ENCODE results near the gene NACA2. TPM values are rescaled to one million over a fixed set of nuclear protein-coding genes. Genes with fewer than 3 reads are reported as not detected.
"Not testable (repeated sequence)": the region's sequence is repeated elsewhere in the genome, so short reads cannot be mapped to it uniquely, and the experiment has no call there.

The NACA2 gene
- total RNA-seq, 1 experiment from 2014 or later = not detected

DNA sequence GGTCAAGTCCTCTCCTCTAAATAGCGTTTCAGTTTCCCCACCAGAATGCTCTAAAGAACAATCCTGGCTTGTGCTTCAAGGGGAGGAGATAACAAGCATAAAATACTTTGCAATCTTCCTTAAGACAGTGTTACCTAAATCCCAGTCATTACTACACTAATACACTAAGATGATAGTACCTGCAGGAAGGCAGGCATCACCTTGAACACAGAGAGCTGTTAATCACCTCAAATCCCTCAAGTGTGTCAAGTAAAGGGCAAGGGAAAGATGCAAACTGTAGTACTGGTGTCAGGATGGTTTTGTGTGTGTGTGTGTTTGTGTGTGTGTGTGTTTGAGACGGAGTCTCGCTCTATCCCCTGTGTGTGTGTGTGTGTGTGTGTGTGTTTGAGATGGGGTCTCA is 36.8 kb downstream of the NACA2 start:
- DNase-seq (ENCODE audit: low spot score) = no peak

DNA sequence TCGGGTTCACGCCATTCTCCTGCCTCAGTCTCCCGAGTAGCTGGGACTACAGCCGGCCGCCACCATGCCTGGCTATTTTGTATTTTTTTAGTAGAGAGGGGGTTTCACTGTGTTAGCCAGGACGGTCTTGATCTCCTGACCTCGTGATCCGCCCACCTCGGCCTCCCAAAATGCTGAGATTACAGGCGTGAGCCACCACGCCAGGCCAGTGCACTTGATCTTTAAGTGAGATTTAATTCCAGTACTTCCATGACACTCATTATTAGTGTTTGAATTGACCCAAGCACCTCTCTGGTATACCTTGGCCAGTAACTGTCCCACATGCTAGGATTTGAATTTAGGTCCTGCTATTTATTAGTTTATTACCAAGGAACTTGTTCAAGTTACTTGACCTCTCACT is 38.5 kb downstream of the NACA2 start:
- H3K27me3 Mint-ChIP-seq (ENCODE audit: low read depth); DNase-seq (ENCODE audit: low spot score); ATAC-seq; POLR2A ChIA-PET; H3K4me1 Mint-ChIP-seq; H3K4me3 Mint-ChIP-seq; H3K36me3 Mint-ChIP-seq; H3K9me3 Mint-ChIP-seq; H3K27ac Mint-ChIP-seq: not testable (repeated sequence)
- CTCF ChIA-PET = interaction anchor here (1.2 to 1.3 kb wide), 2 partner anchors 38 to 89 kb away, joined by 3 to 4 read pairs; no protein-coding TSS in a partner anchor

More for the DNA sequence above, 36.8 kb downstream of the NACA2 start:
- Mint-ChIP-seq H3K36me3 (no peaks in the 10 kb centered on the region), H3K9me3 (no peaks in the 10 kb centered on the region), H3K27me3 (ENCODE audit: low read depth) (no peaks in the 10 kb centered on the region), H3K27ac (no peak overlapping the region), H3K4me3 (no peak overlapping the region), H3K4me1 (no peaks in the 10 kb centered on the region)
- ATAC-seq = no peak
- CTCF ChIA-PET = interaction anchor here (1.3 kb wide), 1 partner anchor 142 kb away, joined by 3 read pairs; no protein-coding TSS in a partner anchor
- TF ChIP-seq TEAD1 (CRISPR knock-in tag; IDR thresholded peaks at IDR 0.05) (no peak), CREB1 (CRISPR knock-in tag; IDR thresholded peaks at IDR 0.05) (no peak), RELA (CRISPR knock-in tag; IDR thresholded peaks at IDR 0.05; ENCODE audit: borderline replicate concordance) (no peak), ZNF121 (CRISPR knock-in tag; IDR thresholded peaks at IDR 0.05) (no peak), ZBTB21 (CRISPR knock-in tag; IDR thresholded peaks at IDR 0.05; ENCODE audit: borderline replicate concordance) (no peak), SMAD4 (CRISPR knock-in tag; IDR thresholded peaks at IDR 0.05) (no peak), TP53 (CRISPR knock-in tag; IDR thresholded peaks at IDR 0.05) (no peak), GRHL2 (CRISPR knock-in tag; IDR thresholded peaks at IDR 0.05; ENCODE audit: insufficient replicate concordance, severe bottlenecking) (no peak), JAZF1 (CRISPR knock-in tag; IDR thresholded peaks at IDR 0.05) (no peak), ZNF138 (CRISPR knock-in tag; conservative IDR thresholded peaks at IDR 0.05) (no peak), ZNF263 (CRISPR knock-in tag; IDR thresholded peaks at IDR 0.05; ENCODE audit: low read depth) (no peak), RORB (CRISPR knock-in tag; IDR thresholded peaks at IDR 0.05) (no peak), NR2C2 (CRISPR knock-in tag; IDR thresholded peaks at IDR 0.05) (no peak)
- TF ChIP-seq, protein P1, sequence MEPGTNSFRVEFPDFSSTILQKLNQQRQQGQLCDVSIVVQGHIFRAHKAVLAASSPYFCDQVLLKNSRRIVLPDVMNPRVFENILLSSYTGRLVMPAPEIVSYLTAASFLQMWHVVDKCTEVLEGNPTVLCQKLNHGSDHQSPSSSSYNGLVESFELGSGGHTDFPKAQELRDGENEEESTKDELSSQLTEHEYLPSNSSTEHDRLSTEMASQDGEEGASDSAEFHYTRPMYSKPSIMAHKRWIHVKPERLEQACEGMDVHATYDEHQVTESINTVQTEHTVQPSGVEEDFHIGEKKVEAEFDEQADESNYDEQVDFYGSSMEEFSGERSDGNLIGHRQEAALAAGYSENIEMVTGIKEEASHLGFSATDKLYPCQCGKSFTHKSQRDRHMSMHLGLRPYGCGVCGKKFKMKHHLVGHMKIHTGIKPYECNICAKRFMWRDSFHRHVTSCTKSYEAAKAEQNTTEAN (CRISPR knock-in tag; IDR thresholded peaks at IDR 0.05) = no peak
- TF ChIP-seq, protein P2, sequence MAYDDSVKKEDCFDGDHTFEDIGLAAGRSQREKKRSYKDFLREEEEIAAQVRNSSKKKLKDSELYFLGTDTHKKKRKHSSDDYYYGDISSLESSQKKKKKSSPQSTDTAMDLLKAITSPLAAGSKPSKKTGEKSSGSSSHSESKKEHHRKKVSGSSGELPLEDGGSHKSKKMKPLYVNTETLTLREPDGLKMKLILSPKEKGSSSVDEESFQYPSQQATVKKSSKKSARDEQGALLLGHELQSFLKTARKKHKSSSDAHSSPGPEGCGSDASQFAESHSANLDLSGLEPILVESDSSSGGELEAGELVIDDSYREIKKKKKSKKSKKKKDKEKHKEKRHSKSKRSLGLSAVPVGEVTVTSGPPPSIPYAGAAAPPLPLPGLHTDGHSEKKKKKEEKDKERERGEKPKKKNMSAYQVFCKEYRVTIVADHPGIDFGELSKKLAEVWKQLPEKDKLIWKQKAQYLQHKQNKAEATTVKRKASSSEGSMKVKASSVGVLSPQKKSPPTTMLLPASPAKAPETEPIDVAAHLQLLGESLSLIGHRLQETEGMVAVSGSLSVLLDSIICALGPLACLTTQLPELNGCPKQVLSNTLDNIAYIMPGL (CRISPR knock-in tag; IDR thresholded peaks at IDR 0.05) = no peak
- TF ChIP-seq, protein P3, sequence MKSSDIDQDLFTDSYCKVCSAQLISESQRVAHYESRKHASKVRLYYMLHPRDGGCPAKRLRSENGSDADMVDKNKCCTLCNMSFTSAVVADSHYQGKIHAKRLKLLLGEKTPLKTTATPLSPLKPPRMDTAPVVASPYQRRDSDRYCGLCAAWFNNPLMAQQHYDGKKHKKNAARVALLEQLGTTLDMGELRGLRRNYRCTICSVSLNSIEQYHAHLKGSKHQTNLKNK (CRISPR knock-in tag; IDR thresholded peaks at IDR 0.05) = no peak
- POLR2A ChIA-PET = no interaction called here

DNA sequence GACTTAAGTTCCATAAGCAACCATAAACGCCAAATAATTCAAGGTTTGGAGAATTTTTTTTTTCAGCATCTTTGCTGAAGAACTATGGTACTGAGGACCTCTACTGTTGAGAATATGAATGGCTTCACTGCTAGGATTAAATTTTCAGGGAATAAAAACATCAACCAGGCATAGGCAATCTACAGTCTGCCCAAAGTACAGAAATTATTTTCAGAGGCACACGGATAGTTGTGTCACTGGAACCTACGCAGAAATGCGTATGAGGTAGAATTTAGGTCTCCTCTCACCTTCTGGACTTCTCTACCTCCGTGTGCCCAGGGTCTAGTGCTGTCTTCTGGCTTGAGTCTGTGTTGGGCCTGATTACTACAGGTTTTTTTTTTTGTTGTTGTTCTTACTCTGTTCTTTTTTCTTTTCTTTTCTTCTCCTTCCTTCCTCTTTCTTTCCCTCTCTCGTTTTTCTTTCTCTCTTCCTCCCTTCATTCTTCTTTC is 39.7 kb downstream of the NACA2 start:
- no peak overlapping the region for H3K4me3 Mint-ChIP-seq
- ChIA-PET CTCF (interaction anchor here (0.7 to 1.3 kb wide), 5 partner anchors 37 to 88 kb away, joined by 3 to 6 read pairs (median 3); no protein-coding TSS in a partner anchor), POLR2A (interaction anchor here (0.7 kb wide), 1 partner anchor 149 kb away, joined by 3 read pairs; no protein-coding TSS in a partner anchor)
- H3K27ac Mint-ChIP-seq = no peak overlapping the region
- H3K9me3 Mint-ChIP-seq = no peaks in the 10 kb centered on the region; the same call in 1 of the 2 replicates
- no peaks in the 10 kb centered on the region for H3K36me3 Mint-ChIP-seq
- ATAC-seq = peak; percentile 47; the same call in 1 of the 2 replicates
- DNase-seq (ENCODE audit: low spot score) = no peak
- H3K27me3 Mint-ChIP-seq (ENCODE audit: low read depth) = no peaks in the 10 kb centered on the region
- no peaks in the 10 kb centered on the region for H3K4me1 Mint-ChIP-seq
- TF ChIP-seq ZNF263 (CRISPR knock-in tag; IDR thresholded peaks at IDR 0.05; ENCODE audit: low read depth) (no peak), ZNF671 (CRISPR knock-in tag; IDR thresholded peaks at IDR 0.05) (no peak), ATF1 (CRISPR knock-in tag; IDR thresholded peaks at IDR 0.05) (no peak), CBFB (CRISPR knock-in tag; IDR thresholded peaks at IDR 0.05; ENCODE audit: low read depth) (no peak), ZNF317 (CRISPR knock-in tag; IDR thresholded peaks at IDR 0.05; ENCODE audit: borderline replicate concordance, low read depth) (no peak)
- TF ChIP-seq, protein P2 (CRISPR knock-in tag; IDR thresholded peaks at IDR 0.05) = no peak
- TF ChIP-seq, protein P4, sequence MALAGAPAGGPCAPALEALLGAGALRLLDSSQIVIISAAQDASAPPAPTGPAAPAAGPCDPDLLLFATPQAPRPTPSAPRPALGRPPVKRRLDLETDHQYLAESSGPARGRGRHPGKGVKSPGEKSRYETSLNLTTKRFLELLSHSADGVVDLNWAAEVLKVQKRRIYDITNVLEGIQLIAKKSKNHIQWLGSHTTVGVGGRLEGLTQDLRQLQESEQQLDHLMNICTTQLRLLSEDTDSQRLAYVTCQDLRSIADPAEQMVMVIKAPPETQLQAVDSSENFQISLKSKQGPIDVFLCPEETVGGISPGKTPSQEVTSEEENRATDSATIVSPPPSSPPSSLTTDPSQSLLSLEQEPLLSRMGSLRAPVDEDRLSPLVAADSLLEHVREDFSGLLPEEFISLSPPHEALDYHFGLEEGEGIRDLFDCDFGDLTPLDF (CRISPR knock-in tag; IDR thresholded peaks at IDR 0.05) = no peak
- TF ChIP-seq, protein P5, sequence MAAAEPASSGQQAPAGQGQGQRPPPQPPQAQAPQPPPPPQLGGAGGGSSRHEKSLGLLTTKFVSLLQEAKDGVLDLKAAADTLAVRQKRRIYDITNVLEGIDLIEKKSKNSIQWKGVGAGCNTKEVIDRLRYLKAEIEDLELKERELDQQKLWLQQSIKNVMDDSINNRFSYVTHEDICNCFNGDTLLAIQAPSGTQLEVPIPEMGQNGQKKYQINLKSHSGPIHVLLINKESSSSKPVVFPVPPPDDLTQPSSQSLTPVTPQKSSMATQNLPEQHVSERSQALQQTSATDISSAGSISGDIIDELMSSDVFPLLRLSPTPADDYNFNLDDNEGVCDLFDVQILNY (CRISPR knock-in tag; IDR thresholded peaks at IDR 0.05) = no peak
- TF ChIP-seq, protein P6, sequence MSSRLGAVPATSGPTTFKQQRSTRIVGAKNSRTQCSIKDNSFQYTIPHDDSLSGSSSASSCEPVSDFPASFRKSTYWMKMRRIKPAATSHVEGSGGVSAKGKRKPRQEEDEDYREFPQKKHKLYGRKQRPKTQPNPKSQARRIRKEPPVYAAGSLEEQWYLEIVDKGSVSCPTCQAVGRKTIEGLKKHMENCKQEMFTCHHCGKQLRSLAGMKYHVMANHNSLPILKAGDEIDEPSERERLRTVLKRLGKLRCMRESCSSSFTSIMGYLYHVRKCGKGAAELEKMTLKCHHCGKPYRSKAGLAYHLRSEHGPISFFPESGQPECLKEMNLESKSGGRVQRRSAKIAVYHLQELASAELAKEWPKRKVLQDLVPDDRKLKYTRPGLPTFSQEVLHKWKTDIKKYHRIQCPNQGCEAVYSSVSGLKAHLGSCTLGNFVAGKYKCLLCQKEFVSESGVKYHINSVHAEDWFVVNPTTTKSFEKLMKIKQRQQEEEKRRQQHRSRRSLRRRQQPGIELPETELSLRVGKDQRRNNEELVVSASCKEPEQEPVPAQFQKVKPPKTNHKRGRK (CRISPR knock-in tag; IDR thresholded peaks at IDR 0.05; ENCODE audit: borderline replicate concordance) = no peak

All from WTC11 (cell line).